ENCODE measurements around the gene MXI1.
"Not testable (repeated sequence)": the region's sequence is repeated elsewhere in the genome, so short reads cannot be mapped to it uniquely, and the experiment has no call there.

The MXI1 gene

GRCh38 chr10:110184398-110184797 lies 23.0 kb upstream of the MXI1 start:
- Histone ChIP-seq H3K9ac (ENCODE audit: low read depth, low read length) (no peak overlapping the region), H3K27ac (ENCODE audit: low read depth, low read length) (no peak overlapping the region), H3K9me3 (ENCODE audit: insufficient read depth, low read depth, low read length) (no peaks in the 10 kb centered on the region), H3K4me1 (ENCODE audit: insufficient read depth, low read length) (no peaks in the 10 kb centered on the region), H3K36me3 (ENCODE audit: insufficient read depth, low read length) (no peaks in the 10 kb centered on the region), H3K27me3 (ENCODE audit: insufficient read depth, low read length) (peaks cover 19% of the 10 kb centered on the region), H3K4me3 (ENCODE audit: low read length) (no peak overlapping the region)
- 85% methylated on average over 6 of the region's 6 CpGs for WGBS

GRCh38 chr10:110185646-110186182 lies 21.7 kb upstream of the MXI1 start:
- not testable (repeated sequence) for H3K36me3 ChIP-seq (ENCODE audit: insufficient read depth, low read length); H3K4me1 ChIP-seq (ENCODE audit: insufficient read depth, low read length); H3K27ac ChIP-seq (ENCODE audit: low read depth, low read length); H3K9me3 ChIP-seq (ENCODE audit: insufficient read depth, low read depth, low read length); H3K9ac ChIP-seq (ENCODE audit: low read depth, low read length); H3K4me3 ChIP-seq (ENCODE audit: low read length)
- WGBS = 91% methylated on average over 2 of the region's 2 CpGs
- H3K27me3 ChIP-seq (ENCODE audit: insufficient read depth, low read length) = peaks cover 14% of the 10 kb centered on the region

- H3K27ac ChIP-seq (ENCODE audit: low read depth, low read length) = no peak overlapping the region
- H3K27me3 ChIP-seq (ENCODE audit: insufficient read depth, low read length) = peaks cover 18% of the 10 kb centered on the region
- WGBS = 93% methylated on average over 3 of the region's 3 CpGs
- H3K4me3 ChIP-seq (ENCODE audit: low read length) = no peak overlapping the region
- no peaks in the 10 kb centered on the region for H3K36me3 ChIP-seq (ENCODE audit: insufficient read depth, low read length)
- no peak overlapping the region for H3K9ac ChIP-seq (ENCODE audit: low read depth, low read length)
- H3K9me3 ChIP-seq (ENCODE audit: insufficient read depth, low read depth, low read length) = no peaks in the 10 kb centered on the region
- H3K4me1 ChIP-seq (ENCODE audit: insufficient read depth, low read length) = no peaks in the 10 kb centered on the region
Measured at GRCh38 chr10:110190170-110190569, 17.2 kb upstream of the MXI1 start.

GRCh38 chr10:110192552-110192951 lies 14.9 kb upstream of the MXI1 start:
- Histone ChIP-seq H3K4me1 (ENCODE audit: insufficient read depth, low read length) (no peaks in the 10 kb centered on the region), H3K9ac (ENCODE audit: low read depth, low read length) (no peak overlapping the region), H3K9me3 (ENCODE audit: insufficient read depth, low read depth, low read length) (no peaks in the 10 kb centered on the region), H3K27ac (ENCODE audit: low read depth, low read length) (no peak overlapping the region), H3K4me3 (ENCODE audit: low read length) (no peak overlapping the region), H3K27me3 (ENCODE audit: insufficient read depth, low read length) (peaks cover 33% of the 10 kb centered on the region), H3K36me3 (ENCODE audit: insufficient read depth, low read length) (no peaks in the 10 kb centered on the region)
- 83% methylated on average over 4 of the region's 4 CpGs for WGBS

- Histone ChIP-seq H3K4me3 (ENCODE audit: low read length) (no peak overlapping the region), H3K27ac (ENCODE audit: low read depth, low read length) (no peak overlapping the region), H3K9me3 (ENCODE audit: insufficient read depth, low read depth, low read length) (no peaks in the 10 kb centered on the region), H3K4me1 (ENCODE audit: insufficient read depth, low read length) (peaks cover 6% of the 10 kb centered on the region), H3K27me3 (ENCODE audit: insufficient read depth, low read length) (peaks cover 88% of the 10 kb centered on the region), H3K9ac (ENCODE audit: low read depth, low read length) (no peak overlapping the region), H3K36me3 (ENCODE audit: insufficient read depth, low read length) (no peaks in the 10 kb centered on the region)
- WGBS = 87% methylated on average over 3 of the region's 3 CpGs
Measured at GRCh38 chr10:110200503-110200902, 6.9 kb upstream of the MXI1 start.

GRCh38 chr10:110201046-110201445 lies 6.4 kb upstream of the MXI1 start:
- H3K9ac ChIP-seq (ENCODE audit: low read depth, low read length); H3K9me3 ChIP-seq (ENCODE audit: insufficient read depth, low read depth, low read length); H3K4me1 ChIP-seq (ENCODE audit: insufficient read depth, low read length); H3K36me3 ChIP-seq (ENCODE audit: insufficient read depth, low read length); H3K27ac ChIP-seq (ENCODE audit: low read depth, low read length); H3K4me3 ChIP-seq (ENCODE audit: low read length): not testable (repeated sequence)
- 93% methylated on average over 8 of the region's 8 CpGs for WGBS
- peaks cover 88% of the 10 kb centered on the region for H3K27me3 ChIP-seq (ENCODE audit: insufficient read depth, low read length)

GRCh38 chr10:110203500-110204455 lies 3.6 kb upstream of the MXI1 start:
- no peak overlapping the region for H3K9ac ChIP-seq (ENCODE audit: low read depth, low read length)
- no peak overlapping the region for H3K4me3 ChIP-seq (ENCODE audit: low read length)
- H3K27me3 ChIP-seq (ENCODE audit: insufficient read depth, low read length) = peaks cover 88% of the 10 kb centered on the region
- H3K27ac ChIP-seq (ENCODE audit: low read depth, low read length) = no peak overlapping the region
- no peaks in the 10 kb centered on the region for H3K36me3 ChIP-seq (ENCODE audit: insufficient read depth, low read length)
- WGBS = 86% methylated on average over 8 of the region's 8 CpGs
- H3K9me3 ChIP-seq (ENCODE audit: insufficient read depth, low read depth, low read length) = no peaks in the 10 kb centered on the region
- H3K4me1 ChIP-seq (ENCODE audit: insufficient read depth, low read length) = peaks cover 9% of the 10 kb centered on the region

GRCh38 chr10:110205051-110205675 lies 2.2 kb upstream of the MXI1 start:
- Histone ChIP-seq H3K4me3 (ENCODE audit: low read length) (no peak overlapping the region), H3K27me3 (ENCODE audit: insufficient read depth, low read length) (peaks cover 88% of the 10 kb centered on the region), H3K27ac (ENCODE audit: low read depth, low read length) (no peak overlapping the region), H3K9me3 (ENCODE audit: insufficient read depth, low read depth, low read length) (no peaks in the 10 kb centered on the region), H3K4me1 (ENCODE audit: insufficient read depth, low read length) (peaks cover 9% of the 10 kb centered on the region), H3K9ac (ENCODE audit: low read depth, low read length) (no peak overlapping the region), H3K36me3 (ENCODE audit: insufficient read depth, low read length) (no peaks in the 10 kb centered on the region)
- 84% methylated on average over 11 of the region's 12 CpGs for WGBS

GRCh38 chr10:110207805-110208613 lies 604 bp downstream of the MXI1 start:
- peak overlapping the region; percentile 60 for H3K4me3 ChIP-seq (ENCODE audit: low read length)
- no peaks in the 10 kb centered on the region for H3K36me3 ChIP-seq (ENCODE audit: insufficient read depth, low read length)
- H3K27ac ChIP-seq (ENCODE audit: low read depth, low read length) = no peak overlapping the region
- H3K27me3 ChIP-seq (ENCODE audit: insufficient read depth, low read length) = peaks cover 90% of the 10 kb centered on the region
- H3K4me1 ChIP-seq (ENCODE audit: insufficient read depth, low read length) = peaks cover 16% of the 10 kb centered on the region
- H3K9me3 ChIP-seq (ENCODE audit: insufficient read depth, low read depth, low read length) = no peaks in the 10 kb centered on the region
- peak overlapping the region; percentile 37; the same call in 1 of the 2 replicates for H3K9ac ChIP-seq (ENCODE audit: low read depth, low read length)
- under 1% methylated on average over 54 of the region's 57 CpGs for WGBS

- Histone ChIP-seq H3K4me3 (ENCODE audit: low read length) (peak overlapping the region; percentile 60), H3K27me3 (ENCODE audit: insufficient read depth, low read length) (peaks cover 91% of the 10 kb centered on the region), H3K36me3 (ENCODE audit: insufficient read depth, low read length) (no peaks in the 10 kb centered on the region), H3K9me3 (ENCODE audit: insufficient read depth, low read depth, low read length) (no peaks in the 10 kb centered on the region), H3K4me1 (ENCODE audit: insufficient read depth, low read length) (peaks cover 16% of the 10 kb centered on the region), H3K27ac (ENCODE audit: low read depth, low read length) (no peak overlapping the region), H3K9ac (ENCODE audit: low read depth, low read length) (peak overlapping the region; percentile 37; the same call in 1 of the 2 replicates)
- WGBS = under 1% methylated on average over 36 of the region's 44 CpGs
Measured at GRCh38 chr10:110208614-110209453, 1.4 kb downstream of the MXI1 start.

Data from HUES64 (cell line).